ENCODE measurements around the gene LLGL2.
A peak's percentile ranks its signal among the peaks of the same experiment; 100 is the strongest.
"Not testable (repeated sequence)": the region's sequence is repeated elsewhere in the genome, so short reads cannot be mapped to it uniquely, and the experiment has no call there.

Gene LLGL2

DNA sequence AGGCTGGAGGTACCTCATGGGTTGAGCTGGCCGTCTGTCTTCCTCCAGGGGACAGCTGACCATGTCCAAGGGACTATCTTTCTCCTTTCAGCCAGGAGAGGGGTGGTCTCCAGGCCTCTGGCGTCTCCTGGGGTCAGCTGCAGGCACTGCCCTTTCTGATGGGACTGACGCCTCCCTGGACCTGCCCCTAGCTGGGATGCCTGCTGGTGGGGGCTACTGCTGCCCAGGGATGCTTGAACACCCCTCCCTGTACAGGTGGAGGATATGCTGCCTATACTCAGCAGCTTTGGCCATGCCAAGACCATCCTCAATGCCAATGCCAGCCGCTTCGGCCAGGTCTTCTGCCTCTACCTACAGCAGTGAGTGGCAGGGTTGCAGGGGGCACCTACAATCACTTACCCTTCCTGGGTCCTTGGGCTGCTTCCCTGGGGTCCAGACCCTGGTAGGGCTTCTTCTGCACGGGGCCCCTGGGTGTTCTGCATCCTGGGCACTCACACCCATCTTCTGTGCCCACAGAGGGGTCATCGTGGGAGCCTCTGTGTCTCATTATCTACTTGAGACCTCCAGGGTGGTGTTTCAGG is 66.3 kb downstream of the LLGL2 start:
- no peaks in the 10 kb centered on the region for H3K36me3 ChIP-seq (ENCODE audit: control insufficient read depth, insufficient read depth, low read length)
- DNase-seq (ENCODE audit: extremely low read depth, insufficient read length): no peak
- TF ChIP-seq, protein P1, sequence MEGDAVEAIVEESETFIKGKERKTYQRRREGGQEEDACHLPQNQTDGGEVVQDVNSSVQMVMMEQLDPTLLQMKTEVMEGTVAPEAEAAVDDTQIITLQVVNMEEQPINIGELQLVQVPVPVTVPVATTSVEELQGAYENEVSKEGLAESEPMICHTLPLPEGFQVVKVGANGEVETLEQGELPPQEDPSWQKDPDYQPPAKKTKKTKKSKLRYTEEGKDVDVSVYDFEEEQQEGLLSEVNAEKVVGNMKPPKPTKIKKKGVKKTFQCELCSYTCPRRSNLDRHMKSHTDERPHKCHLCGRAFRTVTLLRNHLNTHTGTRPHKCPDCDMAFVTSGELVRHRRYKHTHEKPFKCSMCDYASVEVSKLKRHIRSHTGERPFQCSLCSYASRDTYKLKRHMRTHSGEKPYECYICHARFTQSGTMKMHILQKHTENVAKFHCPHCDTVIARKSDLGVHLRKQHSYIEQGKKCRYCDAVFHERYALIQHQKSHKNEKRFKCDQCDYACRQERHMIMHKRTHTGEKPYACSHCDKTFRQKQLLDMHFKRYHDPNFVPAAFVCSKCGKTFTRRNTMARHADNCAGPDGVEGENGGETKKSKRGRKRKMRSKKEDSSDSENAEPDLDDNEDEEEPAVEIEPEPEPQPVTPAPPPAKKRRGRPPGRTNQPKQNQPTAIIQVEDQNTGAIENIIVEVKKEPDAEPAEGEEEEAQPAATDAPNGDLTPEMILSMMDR (IDR thresholded peaks at IDR 0.05; ENCODE audit: insufficient read depth, low read length, poor library complexity, severe bottlenecking): no peak
- no peak overlapping the region for H3K4me3 ChIP-seq (replicated peaks; ENCODE audit: low read depth, low read length)
- H3K27me3 ChIP-seq (replicated peaks; ENCODE audit: control insufficient read depth, insufficient read depth, low read length): peaks cover 2% of the 10 kb centered on the region

DNA sequence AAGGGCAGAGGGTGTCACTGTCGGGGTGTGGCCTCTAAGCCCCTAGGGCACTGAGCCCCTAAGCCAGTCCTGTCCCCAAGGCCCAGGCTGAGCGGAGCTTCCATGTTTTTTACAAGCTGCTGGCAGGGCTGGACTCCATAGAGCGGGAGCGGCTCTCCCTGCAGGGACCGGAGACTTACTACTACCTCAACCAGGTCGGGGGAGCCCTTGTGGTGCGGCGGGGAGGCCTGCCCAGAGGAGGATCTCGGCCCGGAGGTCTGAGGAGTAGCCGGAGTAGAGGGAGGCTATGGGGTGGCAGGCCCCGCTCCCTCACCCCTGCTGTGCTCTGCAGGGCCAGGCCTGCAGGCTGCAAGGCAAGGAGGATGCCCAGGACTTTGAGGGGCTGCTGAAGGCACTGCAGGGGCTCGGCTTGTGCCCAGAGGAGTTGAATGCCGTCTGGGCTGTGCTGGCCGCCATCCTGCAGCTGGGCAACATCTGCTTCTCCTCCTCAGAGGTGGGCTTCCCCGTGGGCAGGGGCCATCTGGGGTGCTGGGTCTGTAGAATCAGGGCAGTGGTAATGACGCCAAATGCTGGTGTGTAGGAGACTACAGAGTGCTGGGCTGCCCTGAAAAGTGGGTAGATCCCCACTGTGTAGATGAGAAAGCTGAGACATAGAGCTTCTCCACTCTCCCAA is 67.0 kb downstream of the LLGL2 start:
- TF ChIP-seq, protein P1 (IDR thresholded peaks at IDR 0.05; ENCODE audit: insufficient read depth, low read length, poor library complexity, severe bottlenecking): no peak
- no peak overlapping the region for H3K4me3 ChIP-seq (replicated peaks; ENCODE audit: low read depth, low read length)
- H3K36me3 ChIP-seq (ENCODE audit: control insufficient read depth, insufficient read depth, low read length): no peaks in the 10 kb centered on the region
- peak; percentile 9 for DNase-seq (ENCODE audit: extremely low read depth, insufficient read length)
- H3K27me3 ChIP-seq (replicated peaks; ENCODE audit: control insufficient read depth, insufficient read depth, low read length): peaks cover 1% of the 10 kb centered on the region

DNA sequence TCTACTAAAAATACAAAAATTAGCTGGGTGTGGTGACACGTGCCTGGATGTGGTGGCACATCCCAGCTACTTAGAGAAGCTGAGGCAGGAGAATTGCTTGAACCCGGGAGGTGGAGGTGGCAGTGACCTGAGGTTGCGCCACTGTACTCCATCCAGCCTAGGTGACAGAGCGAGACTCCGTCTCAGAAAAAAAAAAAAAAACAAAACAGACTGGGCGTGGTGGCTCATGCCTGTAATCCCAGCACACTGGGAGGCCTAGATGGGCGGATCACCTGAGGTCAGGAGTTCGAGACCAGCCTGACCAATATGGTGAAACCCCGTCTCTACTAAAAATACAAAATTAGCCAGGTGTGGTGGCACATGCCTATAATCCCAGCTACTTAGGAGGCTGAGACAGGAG is 67.9 kb downstream of the LLGL2 start:
- not testable (repeated sequence) for H3K36me3 ChIP-seq (ENCODE audit: control insufficient read depth, insufficient read depth, low read length); H3K27me3 ChIP-seq (replicated peaks; ENCODE audit: control insufficient read depth, insufficient read depth, low read length); H3K4me3 ChIP-seq (replicated peaks; ENCODE audit: low read depth, low read length); DNase-seq (ENCODE audit: extremely low read depth, insufficient read length)

DNA sequence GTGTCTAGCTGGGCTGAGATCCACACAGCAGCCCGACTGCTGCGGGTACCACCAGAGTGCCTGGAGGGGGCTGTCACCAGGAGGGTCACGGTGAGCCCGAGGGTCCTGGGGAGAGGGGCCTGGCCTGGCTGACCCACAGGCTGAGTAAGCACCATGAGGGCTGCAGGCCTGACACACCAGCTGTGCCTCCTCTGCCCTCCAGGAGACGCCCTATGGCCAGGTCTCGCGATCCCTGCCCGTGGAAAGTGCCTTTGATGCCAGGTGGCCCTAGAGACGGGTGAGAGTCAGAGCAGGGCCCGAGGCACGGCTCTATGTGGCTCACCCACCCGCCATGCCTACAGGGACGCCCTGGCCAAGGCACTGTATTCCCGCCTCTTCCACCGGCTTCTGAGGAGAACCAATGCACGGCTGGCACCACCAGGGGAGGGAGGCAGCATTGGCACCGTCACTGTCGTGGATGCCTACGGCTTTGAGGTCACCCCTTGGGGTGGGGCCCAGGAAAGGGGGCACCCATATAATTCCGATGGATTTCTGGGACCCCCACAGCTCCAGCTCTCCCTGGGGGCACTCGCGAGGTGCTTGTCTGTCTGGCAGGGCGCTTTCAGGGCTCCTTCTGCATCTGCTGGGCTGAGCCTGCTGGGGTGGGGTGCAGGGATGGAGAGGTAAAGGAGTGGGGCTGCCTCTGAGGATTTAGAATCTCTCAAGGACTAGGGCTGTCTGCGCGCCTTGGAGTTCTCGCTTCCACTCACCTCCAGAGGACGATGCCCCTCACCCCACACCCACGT is 69.2 kb downstream of the LLGL2 start:
- DNase-seq (ENCODE audit: extremely low read depth, insufficient read length): no peak
- H3K4me3 ChIP-seq (replicated peaks; ENCODE audit: low read depth, low read length): no peak overlapping the region
- H3K36me3 ChIP-seq (ENCODE audit: control insufficient read depth, insufficient read depth, low read length): no peaks in the 10 kb centered on the region
- TF ChIP-seq, protein P1 (IDR thresholded peaks at IDR 0.05; ENCODE audit: insufficient read depth, low read length, poor library complexity, severe bottlenecking): no peak
- H3K27me3 ChIP-seq (replicated peaks; ENCODE audit: control insufficient read depth, insufficient read depth, low read length): no peaks in the 10 kb centered on the region; the same call in 1 of the 2 replicates

DNA sequence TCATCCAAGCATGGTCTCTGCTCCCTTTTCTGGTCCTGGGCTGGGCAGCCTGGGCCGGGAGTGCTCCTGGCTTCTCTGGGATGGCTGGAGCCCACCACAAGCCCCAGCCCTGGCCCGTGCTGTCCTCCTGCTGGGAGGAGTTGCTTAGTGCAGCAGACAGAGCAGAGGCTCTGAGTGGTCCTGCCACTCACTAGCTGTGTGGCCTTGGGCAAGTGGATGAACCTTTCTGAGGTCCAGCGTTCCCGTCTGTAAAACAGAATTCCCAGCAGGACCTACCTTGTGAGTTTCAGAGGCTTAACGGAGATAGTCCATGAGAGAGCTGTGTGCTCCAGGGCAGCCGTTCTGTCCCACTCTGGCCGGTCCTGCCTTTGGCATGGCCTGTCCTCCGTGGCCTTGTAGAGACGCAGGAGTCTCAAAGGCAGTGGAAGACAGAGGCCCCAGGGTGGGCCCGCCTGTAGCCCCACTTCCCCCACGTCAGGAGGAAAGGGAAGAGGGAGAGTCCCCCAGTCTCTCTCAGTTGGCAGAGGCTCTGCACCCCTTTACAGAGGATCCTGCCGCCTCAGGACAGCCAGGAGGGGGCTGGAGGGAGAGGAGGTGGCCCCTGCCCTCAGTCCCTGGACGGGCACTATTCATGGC is 69.9 kb downstream of the LLGL2 start:
- no peak for DNase-seq (ENCODE audit: extremely low read depth, insufficient read length)
- H3K36me3 ChIP-seq (ENCODE audit: control insufficient read depth, insufficient read depth, low read length): no peaks in the 10 kb centered on the region
- H3K4me3 ChIP-seq (replicated peaks; ENCODE audit: low read depth, low read length): no peak overlapping the region
- no peaks in the 10 kb centered on the region; the same call in 1 of the 2 replicates for H3K27me3 ChIP-seq (replicated peaks; ENCODE audit: control insufficient read depth, insufficient read depth, low read length)
- TF ChIP-seq, protein P1 (IDR thresholded peaks at IDR 0.05; ENCODE audit: insufficient read depth, low read length, poor library complexity, severe bottlenecking): no peak

DNA sequence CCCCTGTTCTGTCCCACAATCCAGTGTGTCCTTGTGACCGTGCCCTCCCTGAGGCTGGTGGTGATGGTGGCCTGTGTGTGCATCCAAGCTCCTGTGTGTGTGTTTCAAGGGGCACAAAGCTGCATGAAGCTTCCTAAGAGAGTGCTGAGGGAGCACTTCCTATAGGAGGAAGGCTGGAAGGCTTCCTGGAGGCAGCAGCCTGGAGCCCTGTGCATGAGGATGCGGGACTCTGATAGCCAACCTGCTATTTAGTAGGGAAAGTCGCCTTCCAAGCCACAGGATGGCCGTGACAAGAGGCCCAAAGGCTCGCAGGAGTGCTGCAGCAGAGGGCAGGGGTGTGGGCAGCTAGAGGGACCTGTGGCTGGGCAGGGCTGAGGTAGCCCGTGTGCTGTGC is 70.4 kb downstream of the LLGL2 start:
- Histone ChIP-seq H3K4me3 (replicated peaks; ENCODE audit: low read depth, low read length) (no peak overlapping the region), H3K36me3 (ENCODE audit: control insufficient read depth, insufficient read depth, low read length) (no peaks in the 10 kb centered on the region), H3K27me3 (replicated peaks; ENCODE audit: control insufficient read depth, insufficient read depth, low read length) (no peaks in the 10 kb centered on the region; the same call in 1 of the 2 replicates)
- no peak for DNase-seq (ENCODE audit: extremely low read depth, insufficient read length)
- TF ChIP-seq, protein P1 (IDR thresholded peaks at IDR 0.05; ENCODE audit: insufficient read depth, low read length, poor library complexity, severe bottlenecking): no peak
